Neuronal stem cell (in vitro differentiated cells): Measurements from ENCODE around the gene RNF222.
"Not testable (repeated sequence)": the region's sequence is repeated elsewhere in the genome, so short reads cannot be mapped to it uniquely, and the experiment has no call there.

ENCODE experiments used
- DNase-seq: peaks from one replicate; pipeline ENCODE4 v3.0.0-alpha.2; 2013; ENCODE audit warnings: low spot score
- H2AFZ ChIP-seq: one replicate; pipeline ENCODE4 v1.6.1; 2013; ENCODE audit warnings: mild to moderate bottlenecking, low read length, inconsistent platforms
- H2AK5ac ChIP-seq: 2 replicates; pipeline ENCODE4 v1.6.1; 2013; ENCODE audit warnings: low read depth, mild to moderate bottlenecking, inconsistent platforms, low read length, moderate library complexity, mixed read lengths
- H2BK120ac ChIP-seq: 2 replicates; pipeline ENCODE4 v1.6.1; 2013; ENCODE audit warnings: low read depth, mild to moderate bottlenecking, inconsistent platforms, low read length, moderate library complexity, mixed read lengths
- H2BK12ac ChIP-seq: one replicate; pipeline ENCODE4 v1.6.1; 2013; ENCODE audit warnings: low read length, inconsistent platforms
- H2BK15ac ChIP-seq: 2 replicates; pipeline ENCODE4 v1.6.1; 2013; ENCODE audit warnings: mild to moderate bottlenecking, low read length, inconsistent platforms, mixed read lengths
- H2BK5ac ChIP-seq: one replicate; pipeline ENCODE4 v1.6.1; 2013; ENCODE audit warnings: inconsistent platforms, mild to moderate bottlenecking, low read length, moderate library complexity
- H3K14ac ChIP-seq: one replicate; pipeline ENCODE4 v1.6.1; 2013; ENCODE audit warnings: low read length, inconsistent platforms
- H3K18ac ChIP-seq: 2 replicates; pipeline ENCODE4 v1.6.1; 2013; ENCODE audit warnings: low read length, inconsistent platforms
- H3K23ac ChIP-seq: 2 replicates; pipeline ENCODE4 v1.6.1; 2013; ENCODE audit warnings: low read depth, mild to moderate bottlenecking, mixed read lengths, low read length, inconsistent platforms; ENCODE audit not compliant: poor library complexity
- H3K27ac ChIP-seq: replicated peaks from 3 replicates; pipeline ENCODE4 v1.5.1; 2013; ENCODE audit warnings: low read length, inconsistent platforms
- H3K27me3 ChIP-seq, 3 experiments: 2 replicates each; pipeline ENCODE4 v1.6.1; 2013; ENCODE audit warnings: low read length in 3 of 3, mild to moderate bottlenecking in 2 of 3, inconsistent platforms in 1 of 3, low read depth in 1 of 3, mixed read lengths in 1 of 3, moderate library complexity in 1 of 3; ENCODE audit not compliant: control insufficient read depth in 3 of 3, insufficient read depth in 3 of 3
- H3K36me3 ChIP-seq, 2 donors: replicated peaks in 1 of 2; 2 replicates each; pipeline ENCODE4 v1.6.1; 2013; ENCODE audit warnings: low read length in 2 of 2; ENCODE audit not compliant: control insufficient read depth in 2 of 2, insufficient read depth in 2 of 2
- H3K4ac ChIP-seq: 2 replicates; pipeline ENCODE4 v1.6.1; 2013; ENCODE audit warnings: inconsistent platforms, mild to moderate bottlenecking, low read length, moderate library complexity
- H3K4me1 ChIP-seq, 2 donors: 1 replicate in 1 of 2; 2 replicates in 1 of 2; pipeline ENCODE4 v1.6.1; 2013; ENCODE audit warnings: low read length in 2 of 2, low read depth in 1 of 2; ENCODE audit not compliant: control insufficient read depth in 2 of 2, insufficient read depth in 1 of 2
- H3K4me2 ChIP-seq: one replicate; pipeline ENCODE4 v1.6.1; 2013; ENCODE audit warnings: mild to moderate bottlenecking, low read length, inconsistent platforms; ENCODE audit not compliant: insufficient read depth, poor library complexity, severe bottlenecking
- H3K4me3 ChIP-seq, 2 donors: 2 replicates each; pipeline ENCODE4 v1.5.1; 2013; ENCODE audit warnings: low read length in 2 of 2, mild to moderate bottlenecking in 2 of 2, inconsistent platforms in 1 of 2, moderate library complexity in 1 of 2
- H3K79me1 ChIP-seq: one replicate; pipeline ENCODE4 v1.6.1; 2013; ENCODE audit warnings: low read depth, mild to moderate bottlenecking, inconsistent platforms, low read length, moderate library complexity
- H3K9ac ChIP-seq: one replicate; pipeline ENCODE4 v1.6.1; 2013; ENCODE audit warnings: mild to moderate bottlenecking, low read depth, low read length, inconsistent platforms; ENCODE audit not compliant: poor library complexity
- H3K9me3 ChIP-seq, 2 donors: replicated peaks in 1 of 2; 2 replicates each; pipeline versions ENCODE3 to v1.6.1; 2013; ENCODE audit warnings: low read length in 2 of 2, mild to moderate bottlenecking in 2 of 2, inconsistent platforms in 1 of 2, low read depth in 1 of 2, mixed read lengths in 1 of 2, moderate library complexity in 1 of 2; ENCODE audit not compliant: control insufficient read depth in 2 of 2, insufficient read depth in 1 of 2
- H4K8ac ChIP-seq: one replicate; pipeline ENCODE4 v1.6.1; 2013; ENCODE audit warnings: low read depth, mild to moderate bottlenecking, inconsistent platforms, low read length, moderate library complexity
- H4K91ac ChIP-seq: one replicate; pipeline ENCODE4 v1.6.1; 2013; ENCODE audit warnings: low read length, low read depth, mild to moderate bottlenecking, inconsistent platforms; ENCODE audit not compliant: poor library complexity
- WGBS, 2 donors: extraction: QIAGEN DNeasy Blood & Tissue Kit; methylation state at CpG; one replicate each; pipeline ENCODE4 v1.1.7; 2013; ENCODE audit warnings: missing lambda C conversion rate in 2 of 2, mixed read lengths in 1 of 2; ENCODE audit not compliant: insufficient read length in 2 of 2, insufficient replicate concordance in 1 of 2; ENCODE audit errors: extremely low coverage in 2 of 2; 5-methylcytosine and 5-hydroxymethylcytosine counted together

RNF222 gene

GRCh38 chr17:8382052-8382879 is 15.4 kb downstream of the RNF222 start:
- DNase-seq, result no peak
- no peaks in the 10 kb centered on the region for H3K27me3 ChIP-seq
- WGBS, 2 donors, result no CpG with 5 or more reads among the region's 27 CpGs
- H3K27ac ChIP-seq, result no peak overlapping the region
- no peaks in the 10 kb centered on the region for H3K9me3 ChIP-seq
- no peak overlapping the region for H2BK120ac ChIP-seq
- peaks cover 29 to 49% of the 10 kb centered on the region in 2 donors for H3K36me3 ChIP-seq
- H3K9ac ChIP-seq, result no peak overlapping the region
- H3K18ac ChIP-seq, result no peak overlapping the region
- no peak overlapping the region for H2BK15ac ChIP-seq
- no peak overlapping the region for H4K91ac ChIP-seq
- no peak overlapping the region for H3K14ac ChIP-seq
- H3K4me3 ChIP-seq, result peak overlapping the region; percentile 87 to 88
- H3K4me2 ChIP-seq, result peak overlapping the region; percentile 55
- no peak overlapping the region for H2AFZ ChIP-seq
- H2BK12ac ChIP-seq, result no peak overlapping the region
- H2BK5ac ChIP-seq, result no peak overlapping the region
- no peak overlapping the region for H3K4ac ChIP-seq
- no peak overlapping the region for H4K8ac ChIP-seq
- H3K4me1 ChIP-seq, result peaks cover 5 to 7% of the 10 kb centered on the region in 2 donors
- no peak overlapping the region for H2AK5ac ChIP-seq
- H3K23ac ChIP-seq, result no peak overlapping the region
- no peaks in the 10 kb centered on the region for H3K79me1 ChIP-seq

GRCh38 chr17:8380049-8380448 is 17.6 kb downstream of the RNF222 start:
- H4K91ac ChIP-seq, result no peak overlapping the region
- no peak overlapping the region for H2AK5ac ChIP-seq
- H2BK120ac ChIP-seq, result no peak overlapping the region
- no peak overlapping the region for H3K14ac ChIP-seq
- H3K9ac ChIP-seq, result no peak overlapping the region
- H2BK12ac ChIP-seq, result no peak overlapping the region
- H3K27ac ChIP-seq, result no peak overlapping the region
- H2BK5ac ChIP-seq, result no peak overlapping the region
- H2BK15ac ChIP-seq, result no peak overlapping the region
- no CpG with 5 or more reads among the region's 3 CpGs for WGBS, 2 donors
- no peak overlapping the region for H3K4me3 ChIP-seq
- H3K18ac ChIP-seq, result no peak overlapping the region
- peaks cover 7 to 12% of the 10 kb centered on the region in 2 donors for H3K4me1 ChIP-seq
- no peak for DNase-seq
- H3K36me3 ChIP-seq, result peaks cover 29 to 60% of the 10 kb centered on the region in 2 donors
- no peaks in the 10 kb centered on the region for H3K9me3 ChIP-seq
- no peak overlapping the region for H3K4ac ChIP-seq
- H3K23ac ChIP-seq, result no peak overlapping the region
- H2AFZ ChIP-seq, result no peak overlapping the region
- no peak overlapping the region for H4K8ac ChIP-seq
- H3K27me3 ChIP-seq, result no peaks in the 10 kb centered on the region
- no peak overlapping the region for H3K4me2 ChIP-seq
- H3K79me1 ChIP-seq, result peaks cover 2% of the 10 kb centered on the region

GRCh38 chr17:8378117-8378516 is 19.5 kb downstream of the RNF222 start:
- not testable (repeated sequence) for H2BK5ac ChIP-seq, H2BK12ac ChIP-seq, H3K79me1 ChIP-seq, H4K8ac ChIP-seq, H3K9me3 ChIP-seq, DNase-seq, H3K14ac ChIP-seq, H2AFZ ChIP-seq, H3K23ac ChIP-seq, H3K27ac ChIP-seq, H3K4me2 ChIP-seq, H4K91ac ChIP-seq, H3K18ac ChIP-seq, H3K4me3 ChIP-seq, H2BK120ac ChIP-seq, H3K27me3 ChIP-seq, H2AK5ac ChIP-seq, H3K4ac ChIP-seq, H2BK15ac ChIP-seq, H3K9ac ChIP-seq
- Histone ChIP-seq H3K4me1 (peaks cover 7 to 12% of the 10 kb centered on the region in 2 donors), H3K36me3 (peaks cover 29 to 60% of the 10 kb centered on the region in 2 donors)
- no CpG with 5 or more reads among the region's 8 CpGs for WGBS, 2 donors

GRCh38 chr17:8377422-8377821 is 20.2 kb downstream of the RNF222 start:
- Histone ChIP-seq H2BK5ac (no peak overlapping the region), H4K8ac (no peak overlapping the region), H2BK12ac (no peak overlapping the region), H3K79me1 (peaks cover 2% of the 10 kb centered on the region), H3K4me2 (no peak overlapping the region), H4K91ac (no peak overlapping the region), H3K27ac (no peak overlapping the region), H3K9ac (no peak overlapping the region), H2AFZ (no peak overlapping the region), H2BK120ac (no peak overlapping the region), H3K27me3 (no peaks in the 10 kb centered on the region), H3K4me3 (no peak overlapping the region), H2AK5ac (no peak overlapping the region), H3K4me1 (peaks cover 7 to 12% of the 10 kb centered on the region in 2 donors), H3K4ac (no peak overlapping the region), H3K23ac (no peak overlapping the region), H3K36me3 (peaks cover 29 to 63% of the 10 kb centered on the region in 2 donors), H3K14ac (no peak overlapping the region), H3K9me3 (no peaks in the 10 kb centered on the region), H2BK15ac (no peak overlapping the region), H3K18ac (no peak overlapping the region)
- no CpG with 5 or more reads among the region's 4 CpGs for WGBS, 2 donors
- DNase-seq, result no peak
